AG04450 (cell line): ENCODE data around the gene DGKG. TPM values are rescaled to one million over a fixed set of nuclear protein-coding genes. Genes with fewer than 3 reads are reported as not detected.

Source experiments
- CTCF ChIA-PET: fragments of 300-600, 350-600 bp; formaldehyde crosslinking; extraction: SDS; loops from one replicate; lab custom pipeline; 2022; ENCODE audit warnings: antibody characterized with exemption, inconsistent platforms; lab: Charles Lee
- POLR2A ChIA-PET: fragments of 350-600 bp; formaldehyde crosslinking; extraction: SDS; loops from one replicate; lab custom pipeline; 2021; ENCODE audit warnings: antibody characterized with exemption, inconsistent platforms; lab: Yijun Ruan, JAX
- DNase-seq: peaks from one replicate; pipeline ENCODE4 v3.0.0-alpha.2; 2011; ENCODE audit warnings: low read depth, low spot score
- H3K27ac ChIP-seq: one replicate; pipeline ENCODE4 v1.5.1; 2012; ENCODE audit warnings: low read depth, low read length, control low read depth
- H3K27me3 ChIP-seq: one replicate; pipeline ENCODE4 v1.6.0; 2012; ENCODE audit warnings: low read length; ENCODE audit not compliant: control insufficient read depth, insufficient read depth
- H3K4me3 ChIP-seq: 2 replicates; pipeline ENCODE4 v1.5.1; 2011; ENCODE audit warnings: mild to moderate bottlenecking, low read depth, low read length, control low read depth
- H3K9me3 ChIP-seq: 2 replicates; pipeline ENCODE4 v1.5.1; 2012; ENCODE audit warnings: low read length; ENCODE audit not compliant: control insufficient read depth, insufficient read depth
- CTCF ChIP-seq: IDR thresholded peaks from 2 replicates; pipeline ENCODE4 v1.5.1; 2011; ENCODE audit warnings: low read depth, low read length, control low read depth, inconsistent platforms
- polyA minus RNA-seq: library from RNA; depleted of rRNA, polyadenylated mRNA; stranded (reverse); fragments of >200 nt; gene quantifications from 2 replicates; pipeline ENCODE4 v1.2.3, GENCODE V29; 2011; rRNA and poly(A)+ RNA removed
- polyA plus RNA-seq: library from polyadenylated mRNA; depleted of rRNA; stranded (reverse); fragments of >200 nt; gene quantifications from 2 replicates; pipeline ENCODE4 v1.2.3, GENCODE V29; 2011; rRNA removed

DGKG gene
- polyA plus RNA-seq = 4.8 and 5.1 TPM in 2 replicates
- polyA minus RNA-seq = 4.3 and 5.7 TPM in 2 replicates

- CTCF ChIA-PET = interaction anchor here (1.3 kb wide), 1 partner anchor 179 kb away, joined by 4 read pairs; no protein-coding TSS in a partner anchor
- Histone ChIP-seq H3K27ac (no peak within 1 kb of the TSS), H3K27me3 (peaks cover 50% of the 10 kb centered on the region), H3K9me3 (no peaks in the 10 kb centered on the region; the same call in 1 of the 2 replicates), H3K4me3 (no peak within 1 kb of the TSS; the same call in 1 of the 2 replicates)
- no peak for DNase-seq
- POLR2A ChIA-PET = no interaction called here
- TF ChIP-seq CTCF = no peak
Measured at GRCh38 chr3:186361762-186362536, at the start of gene DGKG. TSS of gene DGKG (minus strand) at chr3:186362234. CDS start at chr3:186320459, 41,775 bp downstream.

GRCh38 chr3:186411089-186411488 lies 49.1 kb upstream of the DGKG start:
- no peak for DNase-seq
- ChIA-PET POLR2A (no interaction called here), CTCF (no interaction called here)
- TF ChIP-seq CTCF = no peak
- Histone ChIP-seq H3K4me3 (no peak overlapping the region), H3K27me3 (peaks cover 16% of the 10 kb centered on the region), H3K9me3 (no peaks in the 10 kb centered on the region), H3K27ac (no peak overlapping the region)

- TF ChIP-seq CTCF = no peak
- H3K4me3 ChIP-seq = no peak overlapping the region
- CTCF ChIA-PET = no interaction called here
- no peak overlapping the region for H3K27ac ChIP-seq
- H3K27me3 ChIP-seq = peaks cover 11% of the 10 kb centered on the region
- H3K9me3 ChIP-seq = no peaks in the 10 kb centered on the region
- POLR2A ChIA-PET = no interaction called here
- DNase-seq = no peak
Measured at GRCh38 chr3:186406669-186407635, 44.9 kb upstream of the DGKG start.

GRCh38 chr3:186401556-186401955 lies 39.5 kb upstream of the DGKG start:
- Histone ChIP-seq H3K4me3 (no peak overlapping the region), H3K27ac (no peak overlapping the region), H3K27me3 (no peaks in the 10 kb centered on the region), H3K9me3 (no peaks in the 10 kb centered on the region)
- ChIA-PET CTCF (no interaction called here), POLR2A (no interaction called here)
- DNase-seq = no peak
- TF ChIP-seq CTCF = no peak
